GM19455 (cell line): ENCODE measurements around the gene NEK6.

Source experiments
- ATAC-seq: cut with Tn5 transposase; IDR thresholded peaks from one replicate; pipeline ENCODE4 v1.9.1; 2021; ENCODE audit not compliant: unreplicated experiment

NEK6 gene

GRCh38 chr9:124364141-124364540, 106.4 kb downstream of the NEK6 start:
- no peak for ATAC-seq

- no peak for ATAC-seq
Measured at GRCh38 chr9:124365036-124365435, 107.3 kb downstream of the NEK6 start.

GRCh38 chr9:124366476-124367220, 108.9 kb downstream of the NEK6 start:
- ATAC-seq, result no peak

GRCh38 chr9:124368692-124369091, 110.9 kb downstream of the NEK6 start:
- no peak for ATAC-seq

- no peak for ATAC-seq
Measured at GRCh38 chr9:124369231-124369797, 111.6 kb downstream of the NEK6 start.

- no peak for ATAC-seq
Measured at GRCh38 chr9:124370896-124371582, 113.3 kb downstream of the NEK6 start.

- no peak for ATAC-seq
Measured at GRCh38 chr9:124372038-124372437, 114.3 kb downstream of the NEK6 start.

- ATAC-seq, result no peak
Measured at GRCh38 chr9:124373386-124373785, 115.6 kb downstream of the NEK6 start.

- no peak for ATAC-seq
Measured at GRCh38 chr9:124373851-124374250, 116.1 kb downstream of the NEK6 start.

GRCh38 chr9:124375726-124376125, 118.0 kb downstream of the NEK6 start:
- no peak for ATAC-seq

GRCh38 chr9:124376329-124376728, 118.6 kb downstream of the NEK6 start:
- ATAC-seq, result no peak

GRCh38 chr9:124377551-124378406, 120.0 kb downstream of the NEK6 start:
- ATAC-seq, result no peak

GRCh38 chr9:124381170-124381945, 123.6 kb downstream of the NEK6 start:
- ATAC-seq, result no peak

GRCh38 chr9:124384210-124384609, 126.5 kb downstream of the NEK6 start:
- no peak for ATAC-seq

- ATAC-seq, result no peak
Measured at GRCh38 chr9:124384846-124385245, 127.1 kb downstream of the NEK6 start.

GRCh38 chr9:124385623-124386022, 127.9 kb downstream of the NEK6 start:
- ATAC-seq, result no peak

GRCh38 chr9:124386201-124386600, 128.5 kb downstream of the NEK6 start:
- ATAC-seq, result no peak

GRCh38 chr9:124388275-124389048, 130.7 kb downstream of the NEK6 start:
- no peak for ATAC-seq

GRCh38 chr9:124389146-124389939, 131.6 kb downstream of the NEK6 start:
- ATAC-seq, result no peak
